Spleen (tissue), 11 donors: Measurements from ENCODE around the gene MRTFB. TPM values are rescaled to one million over a fixed set of nuclear protein-coding genes. Genes with fewer than 3 reads are reported as not detected.
"Not testable (repeated sequence)": the region's sequence is repeated elsewhere in the genome, so short reads cannot be mapped to it uniquely, and the experiment has no call there.

ENCODE experiments used
- DNase-seq: peaks from one replicate; pipeline ENCODE4 v3.0.0-alpha.2; 2020
- H3K27ac ChIP-seq, 8 donors: fragments of 200-600 bp; sonication (generic) in 7 of 8; 1 replicate in 4 of 8; 2 replicates in 4 of 8; pipeline versions ENCODE4 v1.5.0 to v1.8.0; 2016 to 2021; ENCODE audit warnings: inconsistent platforms in 4 of 8, mild to moderate bottlenecking in 4 of 8, moderate library complexity in 1 of 8
- H3K27me3 ChIP-seq, 7 donors: fragments of 200-600 bp; sonication (generic) in 6 of 7; replicated peaks in 1 of 7; 1 replicate in 4 of 7; 2 replicates in 3 of 7; pipeline versions ENCODE4 v1.5.0 to v1.8.0; 2016 to 2021; ENCODE audit warnings: inconsistent platforms in 3 of 7, mild to moderate bottlenecking in 1 of 7
- H3K36me3 ChIP-seq, 6 donors: fragments of 200-600 bp; sonication (generic) in 5 of 6; 1 replicate in 4 of 6; 2 replicates in 2 of 6; pipeline versions ENCODE4 v1.5.0 to v1.8.0; 2016 to 2021; ENCODE audit warnings: inconsistent platforms in 2 of 6
- H3K4me1 ChIP-seq, 6 donors: fragments of 200-600 bp; sonication (generic) in 5 of 6; 1 replicate in 3 of 6; 2 replicates in 3 of 6; pipeline versions ENCODE4 v1.5.0 to v1.8.0; 2016 to 2021; ENCODE audit warnings: inconsistent platforms in 3 of 6
- H3K4me3 ChIP-seq, 8 donors: fragments of 200-600 bp; sonication (generic) in 7 of 8; 1 replicate in 4 of 8; 2 replicates in 4 of 8; pipeline versions ENCODE4 v1.5.0 to v1.8.0; 2016 to 2021; ENCODE audit warnings: inconsistent platforms in 4 of 8, mild to moderate bottlenecking in 4 of 8, moderate library complexity in 2 of 8
- H3K9me3 ChIP-seq, 8 donors: fragments of 200-600 bp; sonication (generic) in 7 of 8; 1 replicate in 4 of 8; 2 replicates in 4 of 8; pipeline versions ENCODE4 v1.5.0 to v1.8.0; 2016 to 2021; ENCODE audit warnings: inconsistent platforms in 4 of 8
- CTCF ChIP-seq, 11 experiments: fragments of 200-600 bp in 7 of 11; fragments of 450-650 bp in 4 of 11; sonication (generic) in 4 of 11; IDR thresholded peaks in 8 of 11; conservative IDR thresholded peaks in 3 of 11; 1 replicate in 7 of 11; 2 replicates in 4 of 11; pipeline versions ENCODE4 v1.4.0 to v1.8.0; 2016 to 2021; ENCODE audit warnings: antibody characterized with exemption in 11 of 11, inconsistent platforms in 4 of 11, mild to moderate bottlenecking in 1 of 11
- POLR2A ChIP-seq, 3 donors: fragments of 450-650 bp; IDR thresholded peaks; one replicate each; pipeline ENCODE4 v1.5.1; 2017; ENCODE audit warnings: antibody characterized with exemption in 3 of 3, mild to moderate bottlenecking in 1 of 3
- POLR2AphosphoS5 ChIP-seq, 3 donors: sonication (generic); formaldehyde crosslinking; IDR thresholded peaks; one replicate each; pipeline ENCODE4 v1.5.1; 2017; ENCODE audit warnings: antibody characterized with exemption in 3 of 3
- WGBS, 5 donors: extraction: QIAGEN DNeasy Blood & Tissue Kit in 3 of 5; methylation state at CpG; one replicate each; pipeline versions ENCODE4 v1.1.5 to v1.1.7; 2013 to 2018; 5-methylcytosine and 5-hydroxymethylcytosine counted together
- intact Hi-C: fragments of 100-400 bp; cut with DNase I; formaldehyde crosslinking; loops from one replicate; pipeline ENCODE4 v1.15.0; 2023; ENCODE audit warnings: low total_unique reads
- polyA plus RNA-seq, 3 donors: library from polyadenylated mRNA; stranded (reverse); fragments of 200-250 nt; gene quantifications; one replicate each; pipeline ENCODE4 v1.2.1, GENCODE V29; 2013
- total RNA-seq, 7 donors: library from RNA; depleted of rRNA in 3 of 7; stranded (reverse); fragments of >200 nt in 3 of 7; fragmentation: NEBNext Ultra II Directional in 4 of 7; extraction: Animal tissue kit (Norgen Biotek cat#: 25700) in 4 of 7; gene quantifications; one replicate each; pipeline versions ENCODE4 v1.1.0 to v1.2.1, GENCODE V29; 2016 to 2021
- donor health status: healthy with polysubstance abuse.
- donor health status: DM: no; HTN: no; CAD: no; lungs with moderate emphysema.
- donor health status: DM: no; HTN: no; CAD: no.
- donor health status: Bipolar disorder and iron deficiency.
- donor health status: healthy.
- donor health status: DM: no; HTN: no; CAD: no.
- donor health status: DM: yes; HTN: yes; CAD: no.

MRTFB gene
- total and polyA plus RNA-seq, 10 donors = 2.3 to 39.3 (median 29.9) TPM

- WGBS, 5 donors = 83 to 88% (median 87%) methylated on average over 6 of the region's 6 CpGs
Measured at GRCh38 chr16:14043278-14043677, 27.8 kb upstream of the MRTFB start.

GRCh38 chr16:14043793-14044192 is 27.3 kb upstream of the MRTFB start:
- Histone ChIP-seq H3K9me3 (peaks cover 0 to 7% (median 0%) of the 10 kb centered on the region in 8 donors), H3K27ac (no peak overlapping the region), H3K4me1 (no peaks in the 10 kb centered on the region), H3K27me3 (no peaks in the 10 kb centered on the region), H3K36me3 (no peaks in the 10 kb centered on the region), H3K4me3 (no peak overlapping the region)
- no peak for DNase-seq
- no peak for TF ChIP-seq POLR2A (IDR thresholded peaks at IDR 0.05)
- TF ChIP-seq CTCF (IDR thresholded peaks at IDR 0.05 in 8 of 11, conservative IDR thresholded peaks at IDR 0.05 in 3 of 11) = no peak
- no peak for TF ChIP-seq POLR2AphosphoS5 (IDR thresholded peaks at IDR 0.05)
- WGBS, 5 donors = 85 to 96% (median 92%) methylated on average over 6 of the region's 6 CpGs
- intact Hi-C loops = no loop called here

More at GRCh38 chr16:14043278-14043677, 27.8 kb upstream of the MRTFB start:
- Histone ChIP-seq H3K36me3 (no peaks in the 10 kb centered on the region), H3K4me1 (no peaks in the 10 kb centered on the region), H3K9me3 (peaks cover 0 to 9% (median 0%) of the 10 kb centered on the region in 8 donors), H3K4me3 (no peak overlapping the region), H3K27ac (no peak overlapping the region), H3K27me3 (no peaks in the 10 kb centered on the region)
- no peak for DNase-seq
- intact Hi-C loops = no loop called here
- no peak for TF ChIP-seq POLR2A (IDR thresholded peaks at IDR 0.05)
- no peak for TF ChIP-seq POLR2AphosphoS5 (IDR thresholded peaks at IDR 0.05)
- TF ChIP-seq CTCF (IDR thresholded peaks at IDR 0.05 in 8 of 11, conservative IDR thresholded peaks at IDR 0.05 in 3 of 11) = no peak

- H3K27ac ChIP-seq, H3K36me3 ChIP-seq, H3K4me3 ChIP-seq, DNase-seq, H3K9me3 ChIP-seq, H3K4me1 ChIP-seq, H3K27me3 ChIP-seq, intact Hi-C loops: not testable (repeated sequence)
- 83 to 88% (median 84%) methylated on average over 6 of the region's 6 CpGs for WGBS, 5 donors
Measured at GRCh38 chr16:14047121-14047859, 23.8 kb upstream of the MRTFB start.

GRCh38 chr16:14050291-14051027 is 20.7 kb upstream of the MRTFB start:
- intact Hi-C loops = no loop called here
- Histone ChIP-seq H3K4me1 (no peaks in the 10 kb centered on the region), H3K36me3 (no peaks in the 10 kb centered on the region), H3K9me3 (no peaks in the 10 kb centered on the region), H3K27ac (no peak overlapping the region), H3K4me3 (no peak overlapping the region), H3K27me3 (no peaks in the 10 kb centered on the region)
- WGBS, 5 donors = 61 to 74% (median 66%) methylated on average over 10 of the region's 10 CpGs
- TF ChIP-seq POLR2AphosphoS5 (IDR thresholded peaks at IDR 0.05) (no peak), POLR2A (IDR thresholded peaks at IDR 0.05) (no peak), CTCF (IDR thresholded peaks at IDR 0.05 in 8 of 11, conservative IDR thresholded peaks at IDR 0.05 in 3 of 11) (no peak)
- no peak for DNase-seq
